GM19238 (cell line): Measurements from ENCODE around the gene MYH10.
"Not testable (repeated sequence)": the region's sequence is repeated elsewhere in the genome, so short reads cannot be mapped to it uniquely, and the experiment has no call there.

ENCODE experiments used
- DNase-seq: peaks from one replicate; pipeline ENCODE4 v3.0.0; 2011; ENCODE audit warnings: low spot score; ENCODE audit not compliant: insufficient read length

Gene MYH10

GRCh38 chr17:8557176-8557806, 73.2 kb downstream of the MYH10 start:
- DNase-seq = no peak

- no peak for DNase-seq
Observed at GRCh38 chr17:8556074-8556473, 74.5 kb downstream of the MYH10 start.

DNA sequence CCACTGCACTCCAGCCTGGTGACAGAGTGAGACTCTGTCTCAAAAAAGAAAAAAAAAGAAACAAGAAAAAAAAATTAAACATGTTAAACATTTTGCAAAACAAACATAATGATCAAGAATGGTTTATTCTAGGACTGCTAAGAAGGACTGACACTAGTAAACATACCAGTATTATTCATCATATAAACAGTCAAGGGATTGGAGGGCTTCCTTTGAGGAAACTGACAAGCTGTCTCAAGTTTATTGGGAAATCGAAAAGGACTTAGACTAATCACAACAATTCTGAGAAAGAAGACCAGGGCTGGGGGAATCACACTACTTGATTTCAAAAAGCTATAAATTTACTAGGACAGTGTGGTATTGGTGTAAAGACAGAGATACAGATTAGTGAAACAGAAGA, 75.5 kb downstream of the MYH10 start:
- no peak for DNase-seq

DNA sequence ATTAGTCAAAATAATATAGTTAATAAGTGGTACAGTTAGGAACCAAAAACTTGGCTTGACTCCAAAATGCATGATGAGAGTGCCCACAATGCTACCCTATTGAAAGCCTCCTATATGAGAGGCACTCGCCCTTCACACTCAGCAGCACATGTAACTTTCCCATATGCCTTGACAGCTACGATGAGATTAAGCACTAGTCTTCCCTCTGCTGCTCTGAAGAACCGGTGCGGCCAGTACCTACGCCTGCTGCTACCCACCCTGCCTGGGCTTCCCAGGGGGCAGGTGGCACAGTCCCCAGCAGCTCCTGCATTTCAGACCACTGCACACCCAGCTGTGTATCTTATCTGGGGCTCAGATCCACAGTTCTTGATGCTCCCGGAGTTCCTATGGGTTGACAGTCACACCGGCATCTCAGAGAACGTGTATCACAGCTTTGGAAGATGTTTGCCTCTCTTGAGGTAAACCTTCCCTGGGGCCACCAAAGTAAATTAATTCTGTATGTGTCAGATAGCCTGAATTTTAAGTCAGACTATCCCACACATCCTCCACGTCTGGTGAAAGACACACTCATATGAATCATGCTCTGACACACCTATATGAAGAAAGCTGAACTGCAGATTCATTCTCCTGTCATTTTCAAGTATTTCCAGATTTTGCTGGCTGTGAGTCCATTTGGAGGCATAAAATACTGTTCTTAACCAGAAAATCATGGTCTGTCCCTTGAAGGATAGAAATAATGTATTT, 77.8 kb downstream of the MYH10 start:
- no peak for DNase-seq

GRCh38 chr17:8542599-8543502, 87.7 kb downstream of the MYH10 start:
- no peak for DNase-seq

DNA sequence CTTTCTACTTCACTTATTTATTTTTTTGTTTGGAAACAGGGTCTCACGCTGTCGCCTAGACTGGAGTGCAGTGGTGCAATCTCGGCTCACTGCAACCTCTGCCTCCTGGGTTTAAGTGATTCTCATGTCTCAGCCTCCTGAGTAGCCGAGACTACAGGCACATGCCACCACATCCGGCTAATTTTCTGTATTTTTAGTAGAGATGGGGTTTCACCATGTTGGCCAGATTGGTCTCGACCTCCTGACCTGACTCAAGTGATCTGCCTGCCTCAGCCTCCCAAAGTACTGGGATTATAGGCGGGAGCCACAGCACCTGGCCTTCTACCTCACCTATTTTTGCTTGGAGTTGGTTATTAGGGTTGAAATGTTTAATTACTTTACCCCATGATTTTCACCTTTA, 90.5 kb downstream of the MYH10 start:
- DNase-seq = not testable (repeated sequence)

- DNase-seq = no peak
Observed at GRCh38 chr17:8537734-8538133, 92.8 kb downstream of the MYH10 start.

DNA sequence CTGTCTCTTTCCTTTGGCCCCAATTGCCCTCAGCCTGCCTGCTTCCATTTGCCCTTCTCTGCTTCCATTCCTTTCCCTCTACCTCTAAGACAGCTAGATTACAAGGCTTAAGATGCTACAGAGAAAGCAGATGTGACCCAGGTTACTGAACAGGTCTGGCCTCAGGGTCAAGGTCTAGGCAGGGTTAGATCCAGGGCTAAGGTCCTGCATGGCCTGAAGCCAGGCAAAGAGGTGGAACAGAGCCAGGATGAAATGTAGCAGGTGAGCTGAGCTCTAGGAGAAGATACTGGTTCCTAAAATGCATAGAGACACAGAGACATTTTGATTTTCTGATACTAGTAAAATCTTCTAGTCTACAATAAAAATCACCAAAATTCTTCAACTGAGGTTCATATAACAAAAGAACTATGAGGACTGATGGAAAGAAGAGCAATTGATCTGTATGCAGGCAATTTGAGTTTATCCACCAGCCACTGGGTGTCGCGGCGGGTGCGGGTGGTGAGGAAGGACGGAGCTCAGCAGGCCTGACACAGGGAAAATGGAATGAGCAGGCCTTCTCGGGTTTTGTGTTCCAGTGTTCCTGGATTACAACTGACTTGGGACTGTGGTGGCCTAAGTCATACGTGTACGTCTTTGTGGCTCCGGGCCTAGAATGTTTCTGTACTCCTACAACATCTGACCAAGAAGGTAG, 95.9 kb downstream of the MYH10 start:
- no peak for DNase-seq

DNA sequence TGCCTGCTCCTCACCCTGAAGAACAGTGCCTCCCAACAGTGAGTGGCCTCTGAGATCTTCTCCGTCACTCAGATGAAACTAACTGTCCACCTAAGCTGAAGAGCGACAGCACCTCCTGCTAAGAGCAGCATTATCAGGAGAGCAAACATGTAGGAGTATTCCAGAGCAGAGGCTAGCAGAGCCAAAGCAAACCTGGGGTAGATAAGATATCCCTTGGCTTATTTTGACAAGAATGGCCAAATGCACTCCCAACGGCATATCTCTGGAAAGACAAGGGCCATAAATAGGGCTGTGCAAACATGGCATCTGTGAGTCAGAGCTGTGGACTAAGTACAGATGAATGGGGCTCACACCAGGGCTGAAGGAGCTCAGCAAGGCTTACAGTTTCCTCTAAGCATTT, 98.5 kb downstream of the MYH10 start:
- no peak for DNase-seq

- DNase-seq = no peak
Observed at GRCh38 chr17:8522577-8522976, 107.9 kb downstream of the MYH10 start.

DNA sequence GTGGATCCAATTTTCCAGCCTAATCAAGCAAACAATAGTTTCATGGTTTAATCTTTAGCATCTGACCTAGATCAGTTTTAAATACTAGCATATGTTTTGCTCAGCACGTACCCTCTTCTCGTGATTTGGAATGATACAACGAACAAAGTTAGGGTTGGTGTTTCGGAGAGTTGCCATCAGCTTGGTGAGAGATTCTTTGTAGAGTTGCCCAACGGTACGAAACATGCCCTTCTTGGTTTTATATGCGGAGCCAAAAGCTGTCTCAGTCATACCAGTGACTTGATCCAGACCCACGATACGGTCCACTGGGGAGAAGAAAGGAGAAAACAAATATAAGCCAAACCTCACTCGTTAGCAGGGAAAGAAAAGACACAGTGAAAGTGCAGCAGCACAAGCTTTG, 109.5 kb downstream of the MYH10 start:
- DNase-seq = no peak

DNA sequence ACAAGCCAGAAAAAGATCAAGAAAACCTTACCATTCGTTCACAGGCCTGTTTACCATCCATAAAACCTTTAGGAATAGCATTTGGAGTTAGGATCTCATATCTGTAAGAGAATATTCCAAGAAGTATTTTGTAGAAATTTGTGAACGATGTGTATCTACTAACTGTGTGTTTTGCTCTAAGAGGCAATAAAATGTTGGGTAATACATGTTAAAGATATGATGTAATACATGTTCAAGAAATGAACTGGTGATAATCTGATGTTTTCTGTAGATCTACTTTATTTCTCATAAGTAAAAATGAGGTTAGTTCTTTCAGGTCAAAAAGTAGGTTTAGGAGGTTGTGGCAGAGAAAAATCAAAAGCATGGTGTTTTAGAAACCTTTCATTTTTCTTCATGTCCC, 111.7 kb downstream of the MYH10 start:
- no peak for DNase-seq

- DNase-seq = no peak
Observed at GRCh38 chr17:8518326-8518725, 112.2 kb downstream of the MYH10 start.

GRCh38 chr17:8514801-8515200, 115.7 kb downstream of the MYH10 start:
- no peak for DNase-seq

- no peak for DNase-seq
Observed at GRCh38 chr17:8506145-8506544, 124.4 kb downstream of the MYH10 start.

GRCh38 chr17:8504460-8505207, 125.9 kb downstream of the MYH10 start:
- no peak for DNase-seq

DNA sequence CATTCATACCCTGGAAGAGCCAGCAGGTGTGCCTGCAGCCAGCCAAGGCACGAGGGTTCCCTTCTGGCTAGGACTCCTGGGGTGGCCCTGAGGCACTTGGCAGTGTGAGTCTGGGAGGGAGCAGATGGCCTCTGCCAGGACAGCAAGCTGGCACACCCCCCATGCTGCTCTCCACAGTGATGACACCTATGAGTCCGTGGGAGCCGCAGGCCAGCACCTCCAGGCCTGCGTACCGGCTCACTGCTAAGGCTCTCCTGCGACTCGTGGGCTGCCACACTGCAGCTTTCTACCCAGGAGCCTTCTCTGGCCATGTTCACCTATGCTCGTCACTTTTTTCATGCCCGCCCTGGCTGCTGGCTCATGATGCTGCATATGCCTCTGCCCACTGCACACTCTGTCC, 126.7 kb downstream of the MYH10 start:
- DNase-seq = no peak

- DNase-seq = no peak
Observed at GRCh38 chr17:8503368-8503767, 127.2 kb downstream of the MYH10 start.

DNA sequence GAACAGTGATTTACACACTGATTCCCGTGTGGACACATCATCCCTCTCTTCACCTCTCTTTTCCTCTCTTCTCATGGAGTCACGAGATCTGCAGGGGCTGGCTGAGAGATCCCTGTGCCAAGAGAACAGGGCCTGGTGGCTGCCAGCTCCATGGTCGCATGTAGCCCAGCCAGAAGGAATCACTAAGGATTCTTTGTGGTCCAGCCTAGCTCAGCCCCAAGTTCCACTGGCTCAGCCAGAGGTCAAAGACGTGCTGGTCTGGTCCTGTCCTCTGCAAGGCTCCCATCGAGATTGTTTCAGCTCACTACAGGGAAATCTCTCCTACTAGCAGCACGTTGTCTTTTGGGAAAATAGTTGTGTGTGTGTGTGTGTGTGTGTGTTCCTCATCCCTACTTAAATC, 128.4 kb downstream of the MYH10 start:
- DNase-seq = no peak

DNA sequence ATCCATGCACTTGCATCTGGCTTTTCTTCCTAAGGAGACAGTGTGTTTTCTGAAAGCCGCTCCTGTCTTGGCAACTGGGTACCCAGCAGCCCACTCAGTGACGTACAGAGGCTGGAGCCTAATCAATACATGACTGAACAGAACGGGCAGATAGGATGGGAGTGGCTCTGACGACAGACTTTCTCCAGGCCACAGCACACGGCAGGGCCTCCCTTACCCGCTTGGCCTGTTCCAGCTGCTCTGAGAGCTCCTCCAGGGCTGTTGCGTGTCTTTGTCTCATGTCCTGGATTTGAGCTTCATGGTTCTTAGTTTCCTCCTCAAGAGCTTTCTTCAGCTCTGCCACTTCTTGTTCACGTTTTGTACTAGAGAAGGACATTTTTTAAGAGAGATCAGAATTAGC, 129.9 kb downstream of the MYH10 start:
- DNase-seq = no peak

- DNase-seq = no peak
Observed at GRCh38 chr17:8499614-8500013, 130.9 kb downstream of the MYH10 start.
